H9 (cell line): ENCODE results near the gene INPP5A. TPM values are rescaled to one million over a fixed set of nuclear protein-coding genes. Genes with fewer than 3 reads are reported as not detected.

Source experiments
- DNase-seq: peaks from one replicate; pipeline ENCODE4 v3.0.0-alpha.2; 2017
- H2AFZ ChIP-seq: one replicate; pipeline ENCODE4 v1.6.1; 2013; ENCODE audit warnings: mild to moderate bottlenecking, low read length, control low read depth, moderate library complexity
- H2AK5ac ChIP-seq: 2 replicates; pipeline ENCODE4 v1.6.1; 2013; ENCODE audit warnings: low read length, control low read depth, mixed read lengths; ENCODE audit not compliant: insufficient read length
- H2BK120ac ChIP-seq: one replicate; pipeline ENCODE4 v1.6.1; 2013; ENCODE audit warnings: low read depth, mild to moderate bottlenecking, low read length, control low read depth, inconsistent platforms; ENCODE audit not compliant: poor library complexity, severe bottlenecking
- H2BK12ac ChIP-seq: 2 replicates; pipeline ENCODE4 v1.6.1; 2013; ENCODE audit warnings: low read length, control low read depth, mixed read lengths, low read depth; ENCODE audit not compliant: insufficient read length
- H2BK15ac ChIP-seq: 2 replicates; pipeline ENCODE4 v1.6.1; 2013; ENCODE audit warnings: low read depth, low read length, control low read depth
- H2BK20ac ChIP-seq: one replicate; pipeline ENCODE4 v1.6.1; 2013; ENCODE audit warnings: low read depth, mild to moderate bottlenecking, low read length, control low read depth, inconsistent platforms; ENCODE audit not compliant: poor library complexity, severe bottlenecking
- H2BK5ac ChIP-seq: 2 replicates; pipeline ENCODE4 v1.6.1; 2013; ENCODE audit warnings: low read length, control low read depth, mixed read lengths; ENCODE audit not compliant: insufficient read length
- H3K14ac ChIP-seq: 2 replicates; pipeline ENCODE4 v1.6.1; 2013; ENCODE audit warnings: low read length, control low read depth; ENCODE audit not compliant: insufficient read depth
- H3K18ac ChIP-seq: 2 replicates; pipeline ENCODE4 v1.6.1; 2013; ENCODE audit warnings: low read depth, mild to moderate bottlenecking, mixed read lengths, low read length, control low read depth; ENCODE audit not compliant: insufficient read length
- H3K23ac ChIP-seq: 2 replicates; pipeline ENCODE4 v1.6.1; 2013; ENCODE audit warnings: low read length, control low read depth, mixed read lengths, low read depth; ENCODE audit not compliant: insufficient read length
- H3K23me2 ChIP-seq: 2 replicates; pipeline ENCODE4 v1.6.1; 2013; ENCODE audit warnings: low read depth, mild to moderate bottlenecking, mixed read lengths, low read length, control low read depth; ENCODE audit not compliant: insufficient read length, poor library complexity, severe bottlenecking
- H3K27ac ChIP-seq: 2 replicates; pipeline ENCODE4 v1.5.1; 2013; ENCODE audit warnings: low read length, control low read depth, mixed read lengths, low read depth; ENCODE audit not compliant: insufficient read length
- H3K27me3 ChIP-seq: 2 replicates; pipeline ENCODE4 v1.6.1; 2013; ENCODE audit warnings: low read length, control low read depth, inconsistent platforms; ENCODE audit not compliant: insufficient read depth
- H3K4ac ChIP-seq: 2 replicates; pipeline ENCODE4 v1.6.1; 2013; ENCODE audit warnings: low read depth, mild to moderate bottlenecking, control low read depth, inconsistent platforms, low read length, moderate library complexity
- H3K4me1 ChIP-seq: 2 replicates; pipeline ENCODE4 v1.6.1; 2013; ENCODE audit warnings: low read length, control low read depth, inconsistent platforms; ENCODE audit not compliant: insufficient read depth
- H3K4me2 ChIP-seq: 2 replicates; pipeline ENCODE4 v1.6.1; 2013; ENCODE audit warnings: low read length, control low read depth, mixed read lengths; ENCODE audit not compliant: insufficient read length, insufficient read depth
- H3K56ac ChIP-seq: 2 replicates; pipeline ENCODE4 v1.6.1; 2013; ENCODE audit warnings: low read depth, mild to moderate bottlenecking, mixed read lengths, low read length, control low read depth; ENCODE audit not compliant: insufficient read length
- H3K79me1 ChIP-seq: 2 replicates; pipeline ENCODE4 v1.6.1; 2013; ENCODE audit warnings: low read depth, mild to moderate bottlenecking, moderate library complexity, low read length, control low read depth, inconsistent platforms; ENCODE audit not compliant: insufficient read depth, poor library complexity, severe bottlenecking
- H3K79me2 ChIP-seq: 2 replicates; pipeline ENCODE4 v1.6.1; 2013; ENCODE audit warnings: low read length, control low read depth, inconsistent platforms; ENCODE audit not compliant: insufficient read depth
- H3K9ac ChIP-seq: 2 replicates; pipeline ENCODE4 v1.6.1; 2013; ENCODE audit warnings: low read length, control low read depth, mixed read lengths; ENCODE audit not compliant: insufficient read length; ENCODE audit errors: extremely low read depth
- H3K9me3 ChIP-seq: one replicate; pipeline ENCODE4 v1.6.1; 2013; ENCODE audit warnings: low read depth, low read length, inconsistent platforms; ENCODE audit not compliant: control insufficient read depth
- H3T11ph ChIP-seq: one replicate; pipeline ENCODE4 v1.6.1; 2013; ENCODE audit warnings: mild to moderate bottlenecking, low read length, control low read depth, inconsistent platforms
- H4K20me1 ChIP-seq: one replicate; pipeline ENCODE4 v1.6.1; 2013; ENCODE audit not compliant: control insufficient read depth, insufficient read length, insufficient read depth
- H4K5ac ChIP-seq: 2 replicates; pipeline ENCODE4 v1.6.1; 2013; ENCODE audit warnings: low read depth, mild to moderate bottlenecking, mixed read lengths, low read length, control low read depth; ENCODE audit not compliant: insufficient read length
- H4K8ac ChIP-seq: replicated peaks from 2 replicates; pipeline ENCODE4 v1.6.1; 2013; ENCODE audit warnings: low read length, control low read depth, mixed read lengths, low read depth; ENCODE audit not compliant: insufficient read length
- H4K91ac ChIP-seq: 2 replicates; pipeline ENCODE4 v1.6.1; 2013; ENCODE audit warnings: low read depth, mild to moderate bottlenecking, moderate library complexity, mixed read lengths, low read length, control low read depth; ENCODE audit not compliant: insufficient read length
- H3K27ac Mint-ChIP-seq, 3 experiments: 2 replicates in 2 of 3; 3 replicates in 1 of 3; pipeline ENCODE4 v1.8.0; 2020 to 2021; ENCODE audit warnings: mixed read lengths in 3 of 3, mild to moderate bottlenecking in 1 of 3, moderate library complexity in 1 of 3
- H3K27me3 Mint-ChIP-seq: 2 replicates; pipeline ENCODE4 v1.8.0; 2021; ENCODE audit warnings: low read depth, mild to moderate bottlenecking, moderate library complexity, mixed read lengths
- H3K36me3 Mint-ChIP-seq, 3 experiments: 2 replicates in 2 of 3; 3 replicates in 1 of 3; pipeline ENCODE4 v1.8.0; 2020 to 2021; ENCODE audit warnings: low read depth in 3 of 3, mixed read lengths in 3 of 3; ENCODE audit not compliant: insufficient read depth in 1 of 3
- H3K4me1 Mint-ChIP-seq, 2 experiments: 2 replicates each; pipeline ENCODE4 v1.8.0; 2020; ENCODE audit warnings: mixed read lengths in 2 of 2
- H3K4me3 Mint-ChIP-seq, 2 experiments: 2 replicates in 1 of 2; 3 replicates in 1 of 2; pipeline ENCODE4 v1.8.0; 2020 to 2021; ENCODE audit warnings: mild to moderate bottlenecking in 2 of 2, mixed read lengths in 2 of 2, moderate library complexity in 1 of 2
- H3K9me3 Mint-ChIP-seq, 2 experiments: 2 replicates in 1 of 2; 3 replicates in 1 of 2; pipeline ENCODE4 v1.8.0; 2020; ENCODE audit warnings: mild to moderate bottlenecking in 2 of 2, mixed read lengths in 2 of 2, moderate library complexity in 1 of 2
- WGBS: extraction: QIAGEN DNeasy Blood & Tissue Kit; methylation state at CpG from one replicate; pipeline ENCODE4 v1.1.7; 2013; ENCODE audit warnings: missing lambda C conversion rate, low lambda C conversion rate, mixed read lengths; ENCODE audit not compliant: insufficient read length; ENCODE audit errors: extremely low coverage; 5-methylcytosine and 5-hydroxymethylcytosine counted together
- total RNA-seq: library from RNA; stranded (reverse); gene quantifications from 2 replicates; pipeline ENCODE4 v1.2.1, GENCODE V29; 2021
- TF ChIP-seq, protein P1 (sequence below): fragments of 200-600 bp; sonication (generic); conservative IDR thresholded peaks from 3 replicates; pipeline ENCODE4 v1.8.0; 2021; ENCODE audit warnings: antibody characterized with exemption, mild to moderate bottlenecking

INPP5A gene
- total RNA-seq, 1 experiment from 2014 or later, result 17.7 TPM

DNA sequence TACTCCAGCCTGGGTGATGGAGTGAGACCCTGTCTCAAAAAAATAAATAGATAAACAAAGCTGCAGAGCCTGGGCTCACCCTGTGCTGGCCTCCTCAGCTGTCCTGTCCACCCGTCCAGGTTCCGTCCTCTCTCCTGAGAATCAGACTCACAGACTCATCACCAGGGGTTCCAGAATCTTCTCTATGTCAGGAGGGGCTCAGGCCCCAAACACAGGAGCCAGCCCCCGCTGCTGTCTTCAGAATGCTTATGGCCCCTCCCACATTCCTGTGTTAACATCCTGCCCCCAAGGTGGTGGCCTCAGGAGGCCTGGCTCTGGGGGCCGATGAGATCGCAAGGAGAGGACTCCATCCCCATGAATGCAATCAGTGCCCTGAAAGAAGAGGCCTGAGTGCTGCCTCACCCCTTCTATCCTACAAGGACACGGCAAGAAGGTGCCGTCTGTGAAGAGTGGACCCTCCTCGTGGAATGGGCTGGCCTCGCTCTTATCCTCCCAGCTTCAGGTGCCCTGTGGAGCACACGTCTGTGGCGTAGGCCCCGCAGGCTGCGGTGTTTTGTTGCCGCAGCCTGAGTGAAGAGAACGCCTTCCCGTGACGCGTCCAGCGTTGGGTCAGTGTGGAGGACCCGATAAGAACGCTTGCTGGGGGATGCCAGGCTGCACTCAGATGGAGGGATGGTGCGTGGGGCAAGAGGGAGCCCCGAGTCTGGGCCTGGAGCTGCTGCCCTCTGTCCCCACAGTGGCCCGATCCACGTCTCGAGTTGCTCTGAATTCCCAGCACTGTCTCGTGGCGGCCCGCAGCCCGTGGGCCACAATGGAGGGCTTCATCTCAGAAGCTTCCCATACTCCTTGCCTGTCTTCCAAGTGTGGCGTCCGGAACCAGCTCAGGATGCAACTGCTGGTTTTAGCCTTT, 77.1 kb downstream of the INPP5A start:
- Histone ChIP-seq H3K14ac (no peak overlapping the region), H3K56ac (no peak overlapping the region), H2BK12ac (no peak overlapping the region), H2BK20ac (no peak overlapping the region), H3K79me1 (no peaks in the 10 kb centered on the region), H3K27ac (no peak overlapping the region), H3K9me3 (no peaks in the 10 kb centered on the region), H2BK5ac (no peak overlapping the region), H3K4me1 (no peaks in the 10 kb centered on the region), H3K79me2 (no peaks in the 10 kb centered on the region), H3T11ph (no peak overlapping the region), H4K20me1 (no peaks in the 10 kb centered on the region), H3K4me2 (no peak overlapping the region), H3K4ac (no peak overlapping the region), H2BK120ac (no peak overlapping the region), H2AK5ac (no peak overlapping the region), H3K18ac (no peak overlapping the region), H4K5ac (no peak overlapping the region), H4K8ac (no peak overlapping the region), H4K91ac (no peak overlapping the region), H2AFZ (no peak overlapping the region), H3K23me2 (no peaks in the 10 kb centered on the region), H3K27me3 (no peaks in the 10 kb centered on the region), H3K9ac (no peak overlapping the region), H2BK15ac (no peak overlapping the region), H3K23ac (no peak overlapping the region)
- H3K9me3 Mint-ChIP-seq, result peaks cover 13 to 19% of the 10 kb centered on the region in 2 experiments
- TF ChIP-seq, protein P1, sequence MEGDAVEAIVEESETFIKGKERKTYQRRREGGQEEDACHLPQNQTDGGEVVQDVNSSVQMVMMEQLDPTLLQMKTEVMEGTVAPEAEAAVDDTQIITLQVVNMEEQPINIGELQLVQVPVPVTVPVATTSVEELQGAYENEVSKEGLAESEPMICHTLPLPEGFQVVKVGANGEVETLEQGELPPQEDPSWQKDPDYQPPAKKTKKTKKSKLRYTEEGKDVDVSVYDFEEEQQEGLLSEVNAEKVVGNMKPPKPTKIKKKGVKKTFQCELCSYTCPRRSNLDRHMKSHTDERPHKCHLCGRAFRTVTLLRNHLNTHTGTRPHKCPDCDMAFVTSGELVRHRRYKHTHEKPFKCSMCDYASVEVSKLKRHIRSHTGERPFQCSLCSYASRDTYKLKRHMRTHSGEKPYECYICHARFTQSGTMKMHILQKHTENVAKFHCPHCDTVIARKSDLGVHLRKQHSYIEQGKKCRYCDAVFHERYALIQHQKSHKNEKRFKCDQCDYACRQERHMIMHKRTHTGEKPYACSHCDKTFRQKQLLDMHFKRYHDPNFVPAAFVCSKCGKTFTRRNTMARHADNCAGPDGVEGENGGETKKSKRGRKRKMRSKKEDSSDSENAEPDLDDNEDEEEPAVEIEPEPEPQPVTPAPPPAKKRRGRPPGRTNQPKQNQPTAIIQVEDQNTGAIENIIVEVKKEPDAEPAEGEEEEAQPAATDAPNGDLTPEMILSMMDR, result no peak
- no CpG with 5 or more reads among the region's 32 CpGs for WGBS
- peaks cover 3 to 15% of the 10 kb centered on the region in 2 experiments; a peak in 3 of 4 replicates for H3K4me1 Mint-ChIP-seq
- H3K27ac Mint-ChIP-seq, result no peak overlapping the region
- no peak overlapping the region for H3K4me3 Mint-ChIP-seq
- peaks cover 10 to 14% (median 11%) of the 10 kb centered on the region in 3 experiments; a peak in 6 of 7 replicates for H3K36me3 Mint-ChIP-seq
- peaks cover 12% of the 10 kb centered on the region for H3K27me3 Mint-ChIP-seq
- DNase-seq, result no peak
